Thoracic aorta endothelial cell (primary cell): ENCODE results near the gene HPCAL1. TPM values are rescaled to one million over a fixed set of nuclear protein-coding genes. Genes with fewer than 3 reads are reported as not detected.

Experiments used
- small RNA-seq: library from RNA; depleted of rRNA; stranded (forward); fragments of <200 nt; gene quantifications from one replicate; pipeline ENCODE3, GENCODE V24; 2012
- total RNA-seq: library from RNA; depleted of rRNA; stranded (reverse); fragments of >200 nt; gene quantifications from 2 replicates; pipeline ENCODE4 v1.2.3, GENCODE V29; 2012

The HPCAL1 gene
- 54.0 and 70.2 TPM in 2 replicates for total RNA-seq

DNA sequence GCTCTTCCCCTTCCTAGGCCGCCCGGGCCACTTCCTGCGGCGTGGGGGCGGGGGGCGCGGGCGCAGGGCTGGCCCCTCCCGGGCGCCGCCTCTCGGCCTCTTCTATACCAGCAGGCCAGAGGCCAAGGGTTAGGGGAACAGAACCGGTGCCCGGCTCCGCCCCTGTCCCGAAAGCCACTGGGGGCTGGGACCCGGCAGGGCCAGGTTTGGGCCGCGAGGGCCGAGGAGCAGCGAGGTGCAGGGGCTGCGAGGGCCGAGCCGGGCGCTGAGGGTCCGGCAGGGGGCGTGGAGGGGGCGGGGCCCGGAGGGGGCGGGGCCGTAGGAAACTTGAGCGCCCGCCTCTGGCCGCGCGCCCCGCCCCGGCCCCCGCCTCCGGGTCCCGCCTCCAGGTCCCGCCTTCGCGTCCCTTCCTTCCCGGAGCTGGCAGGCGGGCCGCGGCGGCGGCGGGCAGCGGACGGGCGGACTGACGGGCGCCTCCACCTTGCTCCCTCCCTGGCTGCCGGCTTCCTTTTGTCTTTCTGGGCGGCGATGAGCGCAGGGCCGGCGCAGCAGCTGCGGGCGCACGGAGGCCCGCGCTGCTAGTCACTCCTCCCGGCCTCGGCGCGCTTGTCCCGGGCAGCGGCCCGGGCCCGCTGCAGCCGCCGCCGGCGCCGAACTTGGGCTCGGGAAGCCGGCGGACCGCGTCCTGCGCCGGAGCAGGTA, at the start of gene HPCAL1:
HPCAL1 (plus strand) TSS at position 426 of the 702 bp plus-strand sequence. CDS start 116,854 bp downstream, outside the sequence.

DNA sequence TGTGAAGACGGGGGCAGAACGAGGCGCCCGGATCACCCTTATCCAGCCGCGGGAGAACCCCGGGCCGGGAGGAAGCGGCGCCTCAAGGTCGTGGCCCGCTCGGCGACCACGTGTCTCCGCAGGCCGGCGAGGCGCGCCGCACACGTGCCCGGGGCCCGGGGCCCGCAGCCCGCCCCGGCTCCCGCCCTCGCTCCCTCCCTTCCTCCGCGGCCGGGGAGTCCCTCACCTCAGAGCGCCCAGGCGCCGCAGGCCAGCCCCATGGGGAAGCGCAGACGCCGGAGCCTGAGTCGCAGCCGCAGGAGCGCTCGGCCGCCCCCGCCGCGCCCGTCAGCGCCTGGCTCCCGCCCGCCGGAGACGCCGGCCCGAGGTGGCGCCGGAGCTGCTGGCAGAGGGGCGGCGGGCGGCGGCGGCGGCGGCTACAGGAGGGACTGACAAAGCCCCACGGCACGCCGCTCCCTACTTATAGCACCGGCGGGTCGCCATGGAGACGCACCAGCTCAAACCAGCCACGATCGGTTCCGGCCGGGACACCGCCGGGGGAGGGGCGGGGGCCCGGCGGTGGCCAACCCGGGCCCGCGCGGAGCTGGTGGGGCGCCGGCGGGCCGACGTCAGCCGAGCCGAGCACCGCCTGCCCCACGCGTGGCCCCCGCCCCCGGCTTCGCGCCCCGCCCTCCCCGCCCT, 145.3 kb downstream of the HPCAL1 start, which contains the start of gene ODC1:
ODC1 (minus strand) TSS at position 433 of the 681 bp plus-strand sequence. CDS start 3,295 bp downstream, outside the sequence.

Small RNAs within 50 kb of the gene (small RNA-seq; reads per million reads assigned to genes)
- gene RF00432, result not detected
- not detected for gene RN7SL66P
- gene SNORA80B, result 148 reads per million, percentile 99 among the genes with 10 or more reads in this experiment

Other genes with a start within 250 kb of the HPCAL1 start
- gene CYS1, start 222.5 kb upstream of the HPCAL1 start, total RNA-seq, result 0.07 TPM in 1 of 2 replicates, not detected in the other
- gene RRM2, start 180.2 kb upstream of the HPCAL1 start, total RNA-seq, result 123 and 164 TPM in 2 replicates
- 319 and 348 TPM in 2 replicates for gene ODC1, start 145.4 kb downstream of the HPCAL1 start, total RNA-seq